OCI-LY3 (cell line): Measurements from ENCODE around the gene TRIM44.

ENCODE experiments used
- CTCF ChIP-seq: fragments of 200-600, 300-600 bp; sonication (generic); IDR thresholded peaks from 2 replicates; pipeline ENCODE4 v1.5.1; 2014; ENCODE audit warnings: antibody characterized with exemption, low read length, low read depth
- EZH2phosphoT487 ChIP-seq: fragments of 200-600 bp; shearing (Covaris generic); IDR thresholded peaks from 2 replicates; pipeline ENCODE4 v1.6.1; 2018; ENCODE audit warnings: antibody characterized with exemption, mixed run types, low read depth

- no peak for TF ChIP-seq CTCF
- no peak for TF ChIP-seq EZH2phosphoT487
These were observed 121.2 kb downstream of the TRIM44 start for GRCh38 chr11:35783809-35784208.
